PC-3 (cell line): ENCODE results near the gene CERT1. TPM values are rescaled to one million over a fixed set of nuclear protein-coding genes. Genes with fewer than 3 reads are reported as not detected.

Experiments
- ATAC-seq: fragments of 200-7000 bp; cut with Tn5 transposase; 2 replicates; pipeline ENCODE4 v1.9.1; 2020; ENCODE audit warnings: mild to moderate bottlenecking, moderate library complexity
- BruUV-seq: library from RNA; stranded (reverse); fragments of 400-500 nt; replicated peaks from 2 replicates; lab custom pipeline; 2021; lab: Mats Ljungman, UMichigan
- CTCF ChIA-PET: fragments of 300-600 bp; sonication (Branson Sonifier 250); formaldehyde crosslinking; loops from one replicate; lab custom pipeline; 2022; ENCODE audit warnings: antibody characterized with exemption; lab: Charles Lee
- POLR2A ChIA-PET: fragments of 300-600 bp; sonication (Branson Sonifier 250); formaldehyde crosslinking; loops from one replicate; lab custom pipeline; 2022; ENCODE audit warnings: antibody characterized with exemption; ENCODE audit not compliant: unreplicated experiment; lab: Charles Lee
- DNase-seq: peaks from one replicate; pipeline ENCODE4 v3.0.0-alpha.2; 2015
- H2AFZ ChIP-seq: fragments of 300-600 bp; sonication (generic); 2 replicates; pipeline ENCODE4 v1.6.0; 2016; ENCODE audit warnings: antibody characterized with exemption, low read length
- H3F3A ChIP-seq: fragments of 300-600 bp; sonication (generic); one replicate; pipeline ENCODE4 v1.6.0; 2017; ENCODE audit warnings: antibody characterized with exemption, low read length, control low read depth, mild to moderate bottlenecking; ENCODE audit not compliant: unreplicated experiment
- H3K27ac ChIP-seq: fragments of 300-600 bp; sonication (generic); 2 replicates; pipeline ENCODE4 v1.5.1; 2016; ENCODE audit warnings: mild to moderate bottlenecking, low read length
- H3K27me3 ChIP-seq: fragments of 300-600 bp; sonication (generic); 2 replicates; pipeline ENCODE4 v1.6.1; 2016; ENCODE audit warnings: low read length, mixed read lengths
- H3K36me3 ChIP-seq: fragments of 300-600 bp; sonication (generic); 2 replicates; pipeline ENCODE4 v1.6.1; 2016; ENCODE audit warnings: low read depth, mixed run types, low read length, mixed read lengths
- H3K4me1 ChIP-seq: fragments of 300-600 bp; sonication (generic); 2 replicates; pipeline ENCODE4 v1.5.1; 2016; ENCODE audit warnings: low read length; ENCODE audit not compliant: insufficient read depth
- H3K4me2 ChIP-seq: fragments of 300-600 bp; sonication (generic); 2 replicates; pipeline ENCODE4 v1.6.0; 2016; ENCODE audit warnings: low read length
- H3K4me3 ChIP-seq: fragments of 300-600 bp; sonication (generic); 2 replicates; pipeline ENCODE4 v1.5.1; 2016; ENCODE audit warnings: mild to moderate bottlenecking, low read length, mixed read lengths
- H3K79me2 ChIP-seq: fragments of 300-600 bp; sonication (generic); 2 replicates; pipeline ENCODE4 v1.6.1; 2017; ENCODE audit warnings: low read length, mixed read lengths
- H3K9ac ChIP-seq: fragments of 300-600 bp; sonication (generic); 2 replicates; pipeline ENCODE4 v1.6.0; 2016; ENCODE audit warnings: mild to moderate bottlenecking, low read length
- H3K9me2 ChIP-seq: fragments of 300-600 bp; sonication (generic); replicated peaks from 2 replicates; pipeline ENCODE4 v1.6.1; 2016; ENCODE audit warnings: mixed run types, low read length, mixed read lengths
- H3K9me3 ChIP-seq: fragments of 300-600 bp; sonication (generic); 2 replicates; pipeline ENCODE4 v1.6.1; 2016; ENCODE audit warnings: low read length, mixed read lengths
- H4K20me1 ChIP-seq: fragments of 300-600 bp; sonication (generic); 2 replicates; pipeline ENCODE4 v1.6.1; 2016; ENCODE audit warnings: low read length, mixed read lengths
- EZH2 ChIP-seq: fragments of 300-600 bp; sonication (generic); IDR thresholded peaks from one replicate; pipeline ENCODE4 v1.6.1; 2017; ENCODE audit warnings: antibody characterized with exemption, mild to moderate bottlenecking, low read length; ENCODE audit not compliant: unreplicated experiment
- EZH2phosphoT487 ChIP-seq: fragments of 300-600 bp; sonication (generic); IDR thresholded peaks from 2 replicates; pipeline ENCODE4 v1.6.1; 2018; ENCODE audit warnings: mild to moderate bottlenecking, antibody characterized with exemption, low read length, borderline replicate concordance
- intact Hi-C: fragments of 100-400 bp; cut with micrococcal nuclease; formaldehyde crosslinking; loops from 2 replicates; pipeline ENCODE4 v1.9.0; 2023
- total RNA-seq: library from RNA; depleted of rRNA; stranded (reverse); fragments of >200 nt; gene quantifications from 2 replicates; pipeline ENCODE4 v1.2.3, GENCODE V29; 2014
- TF ChIP-seq, protein P1 (sequence below): fragments of 300-600 bp; sonication (generic); conservative IDR thresholded peaks from 2 replicates; pipeline ENCODE4 v1.5.1; 2017; ENCODE audit warnings: antibody characterized with exemption, low read depth, mild to moderate bottlenecking, low read length

CERT1 gene
- total RNA-seq, 1 experiment from 2014 or later = 5.6 TPM

DNA sequence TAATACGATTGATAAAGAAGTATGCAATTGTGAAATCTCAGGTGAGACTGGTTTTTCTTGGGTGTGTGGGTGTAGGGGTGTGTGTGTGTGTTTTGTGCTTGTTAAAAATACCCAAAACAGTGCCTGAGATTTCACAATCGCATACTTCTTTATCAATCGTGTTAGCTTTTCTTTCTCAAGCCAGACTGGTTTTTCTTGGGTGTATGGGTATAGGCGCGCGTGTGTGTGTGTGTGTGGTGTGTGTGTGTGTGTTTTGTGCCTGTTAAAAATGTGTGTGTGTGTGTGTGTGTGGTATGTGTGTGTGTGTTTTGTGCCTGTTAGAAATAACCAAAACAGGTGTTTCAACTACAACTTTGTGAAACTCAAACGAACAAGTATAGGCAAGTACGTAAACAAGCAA is 53.7 kb downstream of the CERT1 start:
- no peak for TF ChIP-seq EZH2phosphoT487
- TF ChIP-seq, protein P1, sequence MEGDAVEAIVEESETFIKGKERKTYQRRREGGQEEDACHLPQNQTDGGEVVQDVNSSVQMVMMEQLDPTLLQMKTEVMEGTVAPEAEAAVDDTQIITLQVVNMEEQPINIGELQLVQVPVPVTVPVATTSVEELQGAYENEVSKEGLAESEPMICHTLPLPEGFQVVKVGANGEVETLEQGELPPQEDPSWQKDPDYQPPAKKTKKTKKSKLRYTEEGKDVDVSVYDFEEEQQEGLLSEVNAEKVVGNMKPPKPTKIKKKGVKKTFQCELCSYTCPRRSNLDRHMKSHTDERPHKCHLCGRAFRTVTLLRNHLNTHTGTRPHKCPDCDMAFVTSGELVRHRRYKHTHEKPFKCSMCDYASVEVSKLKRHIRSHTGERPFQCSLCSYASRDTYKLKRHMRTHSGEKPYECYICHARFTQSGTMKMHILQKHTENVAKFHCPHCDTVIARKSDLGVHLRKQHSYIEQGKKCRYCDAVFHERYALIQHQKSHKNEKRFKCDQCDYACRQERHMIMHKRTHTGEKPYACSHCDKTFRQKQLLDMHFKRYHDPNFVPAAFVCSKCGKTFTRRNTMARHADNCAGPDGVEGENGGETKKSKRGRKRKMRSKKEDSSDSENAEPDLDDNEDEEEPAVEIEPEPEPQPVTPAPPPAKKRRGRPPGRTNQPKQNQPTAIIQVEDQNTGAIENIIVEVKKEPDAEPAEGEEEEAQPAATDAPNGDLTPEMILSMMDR = no peak
- TF ChIP-seq EZH2 = no peak
- no peaks in the 10 kb centered on the region for H4K20me1 ChIP-seq
- H2AFZ ChIP-seq = no peak overlapping the region
- H3K9me3 ChIP-seq = no peaks in the 10 kb centered on the region
- H3K4me1 ChIP-seq = peaks cover 8% of the 10 kb centered on the region
- POLR2A ChIA-PET = interaction anchor here (0.7 kb wide), 1 partner anchor 110 kb away, joined by 12 read pairs; no protein-coding TSS in a partner anchor
- no peak overlapping the region for H3K9ac ChIP-seq
- intact Hi-C loops = no loop called here
- no peaks in the 10 kb centered on the region for H3F3A ChIP-seq
- peaks cover 10% of the 10 kb centered on the region; the same call in 1 of the 2 replicates for H3K79me2 ChIP-seq
- no peak overlapping the region for H3K4me2 ChIP-seq
- no peak overlapping the region for H3K4me3 ChIP-seq
- DNase-seq = peak; percentile 29
- no peaks in the 10 kb centered on the region for H3K9me2 ChIP-seq
- BruUV-seq = no TSS peak
- no peaks in the 10 kb centered on the region for H3K27me3 ChIP-seq
- CTCF ChIA-PET = no interaction called here
- H3K36me3 ChIP-seq = no peaks in the 10 kb centered on the region
- no peak overlapping the region for H3K27ac ChIP-seq
- no peak for ATAC-seq

DNA sequence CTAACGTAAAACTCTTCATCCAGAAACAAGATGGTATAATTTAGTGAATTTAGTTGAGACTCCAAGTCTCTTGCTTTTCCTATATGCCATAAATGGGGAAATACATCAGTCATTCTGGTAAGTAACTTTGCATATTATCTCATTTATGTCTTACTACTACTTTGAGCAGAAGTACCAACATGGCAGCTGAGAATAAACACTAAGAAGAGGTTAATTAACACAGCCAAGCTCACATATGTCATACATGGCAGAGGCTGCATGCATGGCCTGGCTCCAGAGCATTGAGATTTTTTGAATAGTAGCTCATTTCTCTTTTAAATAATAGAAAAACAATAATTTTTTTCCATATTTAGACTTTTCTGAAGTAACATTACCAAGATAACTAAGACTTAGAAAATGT is 54.3 kb downstream of the CERT1 start:
- Histone ChIP-seq H3K9me3 (no peaks in the 10 kb centered on the region), H3K9me2 (no peaks in the 10 kb centered on the region), H3K36me3 (no peaks in the 10 kb centered on the region), H2AFZ (no peak overlapping the region), H3K4me1 (peaks cover 8% of the 10 kb centered on the region), H4K20me1 (no peaks in the 10 kb centered on the region), H3K79me2 (peaks cover 10% of the 10 kb centered on the region; the same call in 1 of the 2 replicates), H3K27ac (no peak overlapping the region), H3F3A (no peaks in the 10 kb centered on the region), H3K4me2 (no peak overlapping the region), H3K27me3 (no peaks in the 10 kb centered on the region), H3K4me3 (no peak overlapping the region), H3K9ac (no peak overlapping the region)
- intact Hi-C loops = no loop called here
- TF ChIP-seq EZH2phosphoT487 (no peak), EZH2 (no peak)
- TF ChIP-seq, protein P1 = no peak
- BruUV-seq = no TSS peak
- no peak for ATAC-seq
- POLR2A ChIA-PET = interaction anchor here (0.7 kb wide), 1 partner anchor 111 kb away, joined by 12 read pairs; no protein-coding TSS in a partner anchor
- no peak for DNase-seq
- CTCF ChIA-PET = no interaction called here

DNA sequence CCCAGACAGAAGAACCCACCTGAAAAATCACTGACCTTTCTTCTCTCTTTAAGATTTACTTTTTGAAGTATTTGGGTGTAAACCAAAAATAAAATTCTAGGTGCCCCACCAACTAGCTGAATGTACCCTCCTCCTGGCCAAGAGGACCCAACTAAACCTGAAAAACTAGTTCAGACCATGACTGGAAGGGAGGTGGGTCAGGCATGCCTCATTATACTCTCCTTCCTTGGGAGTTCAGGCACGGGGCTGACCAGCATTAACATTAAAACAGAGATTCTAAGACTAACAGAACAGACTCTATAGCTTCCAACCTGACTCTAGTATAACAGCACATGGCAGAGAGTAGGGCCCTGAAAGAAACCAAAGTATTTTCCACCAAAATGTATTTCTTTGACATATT is 61.4 kb downstream of the CERT1 start:
- BruUV-seq = no TSS peak
- ATAC-seq = no peak
- intact Hi-C loops = no loop called here
- Histone ChIP-seq H3K9ac (no peak overlapping the region), H3K36me3 (peaks cover 13% of the 10 kb centered on the region; the same call in 1 of the 2 replicates), H3K4me2 (no peak overlapping the region), H3F3A (no peaks in the 10 kb centered on the region), H3K79me2 (no peaks in the 10 kb centered on the region), H3K9me3 (no peaks in the 10 kb centered on the region), H3K4me3 (no peak overlapping the region), H2AFZ (no peak overlapping the region), H4K20me1 (no peaks in the 10 kb centered on the region), H3K27ac (no peak overlapping the region), H3K27me3 (no peaks in the 10 kb centered on the region), H3K9me2 (no peaks in the 10 kb centered on the region), H3K4me1 (peaks cover 10% of the 10 kb centered on the region; the same call in 1 of the 2 replicates)
- TF ChIP-seq, protein P1 = no peak
- TF ChIP-seq EZH2 = no peak
- no peak for TF ChIP-seq EZH2phosphoT487
- ChIA-PET POLR2A (no interaction called here), CTCF (no interaction called here)
- DNase-seq = peak; percentile 43
